Lung (tissue), 12 donors: ENCODE results near the gene DAAM2. TPM values are rescaled to one million over a fixed set of nuclear protein-coding genes. Genes with fewer than 3 reads are reported as not detected.

Source experiments
- ATAC-seq: fragments of 200-7000 bp; cut with Tn5 transposase; one replicate; pipeline ENCODE4 v1.9.1; 2020; ENCODE audit warnings: moderate number of reproducible peaks; ENCODE audit not compliant: insufficient read depth, low FRiP score
- DNase-seq, 3 donors: peaks; one replicate each; pipeline ENCODE4 v3.0.0-alpha.2; 2013 to 2017
- H3K27ac ChIP-seq, 2 donors: one replicate each; pipeline ENCODE4 v1.5.1; 2013; ENCODE audit warnings: mild to moderate bottlenecking in 2 of 2, moderate library complexity in 2 of 2, control low read depth in 1 of 2, inconsistent platforms in 1 of 2, low read depth in 1 of 2, low read length in 1 of 2
- H3K27me3 ChIP-seq, 3 donors: one replicate each; pipeline ENCODE4 v1.5.1; 2013; ENCODE audit warnings: low read length in 2 of 3; ENCODE audit not compliant: control insufficient read depth in 3 of 3, insufficient read depth in 3 of 3
- H3K36me3 ChIP-seq, 4 donors: one replicate each; pipeline ENCODE4 v1.5.1; 2013; ENCODE audit warnings: low read length in 4 of 4, mild to moderate bottlenecking in 1 of 4, moderate library complexity in 1 of 4; ENCODE audit not compliant: control insufficient read depth in 4 of 4, insufficient read depth in 4 of 4
- H3K4me1 ChIP-seq, 5 donors: one replicate each; pipeline ENCODE4 v1.5.1; 2013; ENCODE audit warnings: low read length in 5 of 5, mild to moderate bottlenecking in 2 of 5, moderate library complexity in 1 of 5; ENCODE audit not compliant: control insufficient read depth in 5 of 5, insufficient read depth in 5 of 5
- H3K4me3 ChIP-seq: one replicate; pipeline ENCODE4 v1.5.1; 2013; ENCODE audit warnings: mild to moderate bottlenecking, control low read depth, moderate library complexity
- H3K9ac ChIP-seq, 2 donors: one replicate each; pipeline ENCODE4 v1.5.1; 2013; ENCODE audit warnings: low read length in 2 of 2, control low read depth in 1 of 2; ENCODE audit not compliant: insufficient read depth in 1 of 2
- H3K9me3 ChIP-seq, 4 donors: one replicate each; pipeline ENCODE4 v1.5.1; 2013; ENCODE audit warnings: low read length in 3 of 4, mild to moderate bottlenecking in 1 of 4, moderate library complexity in 1 of 4; ENCODE audit not compliant: control insufficient read depth in 4 of 4, insufficient read depth in 3 of 4
- WGBS, 2 donors: extraction: QIAGEN DNeasy Blood & Tissue Kit; methylation state at CpG; one replicate each; pipeline ENCODE4 v1.1.7; 2013; 5-methylcytosine and 5-hydroxymethylcytosine counted together
- polyA plus RNA-seq, 2 donors: library from polyadenylated mRNA; stranded (reverse); fragments of 200-250 nt; gene quantifications; one replicate each; pipeline ENCODE4 v1.2.1, GENCODE V29; 2013
- total RNA-seq, 2 donors: library from RNA; depleted of rRNA in 1 of 2; stranded (reverse); fragments of >200 nt in 1 of 2; gene quantifications; one replicate each; pipeline ENCODE4 v1.2.1, GENCODE V29; 2014 to 2021
- TF ChIP-seq, protein P1 (sequence below): IDR thresholded peaks from 2 replicates; pipeline ENCODE4 v1.5.1; 2012; ENCODE audit warnings: mild to moderate bottlenecking; ENCODE audit errors: control extremely low read depth, extremely low read depth
- donor health status: control.
- donor health status: control.
- donor health status: Bipolar disorder and iron deficiency.
- donor health status: healthy.
- donor health status: DM: yes; HTN: yes; CAD: no.

Gene DAAM2
- total and polyA plus RNA-seq, 4 donors, result 13.6 to 43.0 (median 28.5) TPM

GRCh38 chr6:39865011-39865888 lies 73.1 kb downstream of the DAAM2 start:
- DNase-seq (peak in 2 of 3 donors; percentile 28 to 39), ATAC-seq (no peak)
- Histone ChIP-seq H3K9ac (no peak overlapping the region), H3K27ac (no peak overlapping the region), H3K4me3 (no peak overlapping the region), H3K9me3 (no peaks in the 10 kb centered on the region), H3K36me3 (peaks cover 0 to 34% (median 14%) of the 10 kb centered on the region in 4 donors), H3K4me1 (no peaks in the 10 kb centered on the region), H3K27me3 (no peaks in the 10 kb centered on the region)
- TF ChIP-seq, protein P1, sequence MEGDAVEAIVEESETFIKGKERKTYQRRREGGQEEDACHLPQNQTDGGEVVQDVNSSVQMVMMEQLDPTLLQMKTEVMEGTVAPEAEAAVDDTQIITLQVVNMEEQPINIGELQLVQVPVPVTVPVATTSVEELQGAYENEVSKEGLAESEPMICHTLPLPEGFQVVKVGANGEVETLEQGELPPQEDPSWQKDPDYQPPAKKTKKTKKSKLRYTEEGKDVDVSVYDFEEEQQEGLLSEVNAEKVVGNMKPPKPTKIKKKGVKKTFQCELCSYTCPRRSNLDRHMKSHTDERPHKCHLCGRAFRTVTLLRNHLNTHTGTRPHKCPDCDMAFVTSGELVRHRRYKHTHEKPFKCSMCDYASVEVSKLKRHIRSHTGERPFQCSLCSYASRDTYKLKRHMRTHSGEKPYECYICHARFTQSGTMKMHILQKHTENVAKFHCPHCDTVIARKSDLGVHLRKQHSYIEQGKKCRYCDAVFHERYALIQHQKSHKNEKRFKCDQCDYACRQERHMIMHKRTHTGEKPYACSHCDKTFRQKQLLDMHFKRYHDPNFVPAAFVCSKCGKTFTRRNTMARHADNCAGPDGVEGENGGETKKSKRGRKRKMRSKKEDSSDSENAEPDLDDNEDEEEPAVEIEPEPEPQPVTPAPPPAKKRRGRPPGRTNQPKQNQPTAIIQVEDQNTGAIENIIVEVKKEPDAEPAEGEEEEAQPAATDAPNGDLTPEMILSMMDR, result no peak
- 40 to 52% methylated on average over 15 of the region's 15 CpGs for WGBS, 2 donors

GRCh38 chr6:39867592-39867991 lies 75.4 kb downstream of the DAAM2 start:
- ATAC-seq (no peak), DNase-seq (no peak)
- Histone ChIP-seq H3K27ac (no peak overlapping the region), H3K36me3 (peaks cover 0 to 26% (median 13%) of the 10 kb centered on the region in 4 donors), H3K9ac (no peak overlapping the region), H3K4me1 (no peaks in the 10 kb centered on the region), H3K27me3 (no peaks in the 10 kb centered on the region), H3K4me3 (no peak overlapping the region), H3K9me3 (no peaks in the 10 kb centered on the region)
- TF ChIP-seq, protein P1, result no peak
- 84 to 87% methylated on average over 6 of the region's 6 CpGs for WGBS, 2 donors

GRCh38 chr6:39870950-39871349 lies 78.8 kb downstream of the DAAM2 start:
- Histone ChIP-seq H3K4me1 (no peaks in the 10 kb centered on the region), H3K9ac (no peak overlapping the region), H3K36me3 (peaks cover 0 to 40% (median 20%) of the 10 kb centered on the region in 4 donors), H3K27ac (no peak overlapping the region), H3K9me3 (no peaks in the 10 kb centered on the region), H3K27me3 (no peaks in the 10 kb centered on the region), H3K4me3 (no peak overlapping the region)
- ATAC-seq, result no peak
- 97 to 100% methylated on average over 3 of the region's 3 CpGs for WGBS, 2 donors
- TF ChIP-seq, protein P1, result no peak
- DNase-seq, result no peak
